Limb (tissue), 2 donors: ENCODE measurements around the gene AWAT1.
"Not testable (repeated sequence)": the region's sequence is repeated elsewhere in the genome, so short reads cannot be mapped to it uniquely, and the experiment has no call there.

Source experiments
- DNase-seq, 2 donors: peaks; one replicate each; pipeline ENCODE4 v3.0.0-alpha.2; 2016; ENCODE audit errors: extremely low spot score in 2 of 2

Gene AWAT1

DNA sequence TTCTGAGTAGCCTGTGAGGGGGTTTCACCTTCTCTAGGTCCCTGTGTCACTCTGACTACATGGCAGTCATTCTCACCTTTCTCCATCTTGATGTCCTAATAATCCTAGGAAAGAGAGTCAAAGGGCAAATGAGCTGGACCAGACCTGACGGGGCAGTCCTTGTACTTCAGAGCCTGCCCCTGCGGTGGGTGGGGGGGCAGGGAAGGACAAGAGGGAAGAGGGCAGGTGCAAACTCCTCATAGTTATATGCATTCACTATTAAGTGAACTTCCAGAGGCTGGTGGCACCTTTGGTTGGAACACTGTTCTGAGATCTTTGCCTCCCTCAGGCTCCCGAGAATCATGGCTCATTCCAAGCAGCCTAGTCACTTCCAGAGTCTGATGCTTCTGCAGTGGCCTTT is at the start of gene AWAT1:
TSS of gene AWAT1 (plus strand) at position 301 of the 400 bp plus-strand sequence. CDS start at position 342, 41 bp downstream.
- no peak for DNase-seq

DNA sequence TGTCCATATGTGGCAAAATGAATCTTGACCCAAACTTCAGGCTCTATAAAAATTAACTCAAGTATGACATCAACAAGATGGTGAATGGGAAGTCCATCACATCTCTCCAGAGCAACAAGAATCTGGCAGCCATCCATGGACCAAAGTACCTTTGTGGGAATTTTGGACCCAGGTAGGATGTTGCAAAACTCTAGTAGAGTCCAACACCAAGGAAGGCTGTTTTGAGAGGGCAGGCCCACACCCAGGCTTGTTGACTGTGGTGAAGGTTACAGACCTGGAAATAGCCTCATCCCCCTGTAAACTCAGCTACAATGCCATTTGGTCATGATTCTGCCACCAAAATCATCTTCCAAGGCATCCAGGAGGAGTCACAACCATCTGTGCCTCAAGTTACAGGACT is 44.2 kb upstream of the AWAT1 start:
- DNase-seq, result no peak

DNA sequence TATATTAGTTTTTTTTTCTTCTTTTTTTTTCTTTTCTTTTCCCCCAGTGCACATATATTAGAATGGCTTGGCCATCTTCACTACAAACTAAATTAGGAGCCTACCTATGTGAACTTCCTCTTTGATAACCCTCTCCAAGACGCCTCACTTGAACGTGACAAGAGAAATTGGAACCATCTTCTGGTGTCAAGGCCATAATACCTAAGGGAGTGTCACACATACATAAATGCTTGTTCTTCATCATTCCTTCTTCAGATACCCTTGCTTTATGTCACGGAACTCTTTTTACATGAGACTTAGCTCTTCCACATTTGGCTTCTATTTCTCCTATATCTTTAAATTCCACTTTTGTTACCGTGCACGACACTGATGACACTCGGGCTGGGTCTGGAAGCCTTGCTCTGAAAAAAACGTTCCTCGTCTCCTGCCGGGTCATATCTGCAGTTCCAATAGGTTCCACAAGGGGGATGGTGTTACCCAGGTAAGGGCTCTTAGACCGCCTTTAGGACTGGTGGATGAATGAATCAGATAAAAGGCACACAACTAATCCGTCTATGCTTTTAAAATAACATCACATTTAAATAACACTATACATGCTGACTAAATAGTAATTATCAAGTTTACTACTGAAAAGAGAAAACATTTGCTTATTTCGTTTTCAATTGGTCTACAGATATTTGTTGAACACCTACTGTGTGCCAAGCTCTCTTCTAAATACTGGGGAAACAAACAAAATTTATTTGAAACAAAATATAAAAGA is 37.3 kb upstream of the AWAT1 start:
- DNase-seq, result peak in 1 of 2 donors; percentile 1

DNA sequence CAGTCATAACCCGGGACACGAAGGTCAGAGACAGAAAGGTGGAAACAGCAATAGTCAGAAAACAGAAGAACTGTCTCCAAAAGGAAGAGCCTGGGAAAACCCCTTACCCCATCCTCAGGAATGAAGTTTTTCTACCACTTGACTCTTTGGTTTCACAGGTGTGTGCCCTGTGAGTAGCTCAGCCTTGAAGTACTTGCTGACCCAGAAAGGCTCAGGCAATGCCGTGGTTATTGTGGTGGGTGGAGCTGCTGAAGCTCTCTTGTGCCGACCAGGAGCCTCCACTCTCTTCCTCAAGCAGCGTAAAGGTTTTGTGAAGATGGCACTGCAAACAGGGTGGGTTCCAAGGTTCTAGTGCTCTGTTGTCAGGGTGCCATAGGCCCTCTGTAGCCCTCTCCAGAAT is 32.7 kb upstream of the AWAT1 start:
- no peak for DNase-seq

DNA sequence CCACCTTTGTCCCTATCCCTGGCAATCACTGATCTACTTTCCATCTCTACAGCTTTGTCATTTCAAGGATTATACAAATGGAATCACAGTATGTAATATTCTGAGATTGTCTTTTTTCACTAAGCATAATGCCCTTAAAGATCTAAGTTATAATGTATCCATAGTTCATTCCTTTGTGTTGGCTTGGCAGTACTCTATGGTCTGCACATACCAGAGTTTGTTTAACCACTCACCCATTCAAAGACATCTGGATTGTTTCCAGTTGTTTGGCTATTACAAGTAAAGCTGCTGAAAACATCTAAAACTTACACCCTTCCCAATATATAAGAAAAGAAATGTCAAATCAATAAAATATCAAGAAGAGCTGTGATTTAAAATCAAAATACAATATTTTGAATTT is 26.0 kb upstream of the AWAT1 start:
- no peak for DNase-seq

DNA sequence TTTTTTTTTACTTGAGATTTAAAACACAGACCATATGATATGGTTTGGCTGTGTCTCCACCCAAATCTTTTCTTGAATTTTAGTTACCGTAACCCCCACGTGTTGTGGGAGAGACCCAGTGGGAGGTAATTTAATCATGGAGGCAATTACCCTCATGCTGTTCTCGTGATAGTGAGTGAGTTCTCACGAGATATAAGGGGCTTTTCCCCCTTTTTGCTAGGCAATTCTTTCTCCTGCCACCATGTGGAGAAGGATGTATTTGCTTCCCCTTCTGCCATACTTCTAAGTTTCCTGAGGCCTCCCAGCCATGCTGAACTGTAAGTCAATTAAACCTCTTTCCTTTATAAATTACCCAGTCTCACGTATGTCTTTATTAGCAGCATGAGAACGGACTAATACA is 24.9 kb upstream of the AWAT1 start:
- DNase-seq, result not testable (repeated sequence)

DNA sequence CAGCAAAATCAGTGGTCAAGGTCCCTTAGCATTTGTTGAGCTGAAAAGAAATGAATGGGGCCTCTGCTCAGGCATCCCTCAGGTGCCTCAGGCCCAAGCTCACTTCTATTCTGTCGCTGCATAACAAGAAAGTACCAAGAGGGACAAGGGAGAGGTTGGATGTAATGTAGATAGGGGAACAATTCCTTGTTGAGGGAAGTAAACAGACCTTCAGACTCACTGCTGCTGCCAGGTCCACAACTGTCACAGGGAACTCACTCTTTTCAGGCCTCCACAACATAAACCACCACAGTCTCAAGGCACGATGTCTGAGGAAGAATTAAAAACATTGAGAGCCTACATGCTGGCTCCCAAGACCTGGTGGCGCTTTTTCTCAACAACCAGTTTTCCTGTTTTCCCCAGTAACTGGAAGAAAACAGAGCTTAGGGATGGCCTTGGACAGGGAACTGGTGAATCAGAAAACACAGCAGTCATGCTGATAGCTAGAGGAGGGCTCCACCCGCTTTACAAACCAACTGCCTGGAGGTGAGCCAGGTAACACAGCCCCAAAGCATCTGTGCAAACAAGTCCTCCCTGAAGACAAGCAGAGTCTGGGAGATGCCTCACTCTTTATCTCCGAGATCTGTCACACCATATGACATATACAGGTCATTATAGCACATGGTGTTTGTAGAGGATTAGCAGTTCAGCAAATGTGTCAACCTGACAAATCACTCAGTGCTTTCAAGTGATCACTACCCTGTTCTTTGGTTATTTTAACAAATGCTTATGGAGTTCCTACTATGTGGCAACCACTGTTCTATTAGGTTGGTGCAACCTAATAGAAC is 14.3 kb upstream of the AWAT1 start:
- DNase-seq, result no peak

DNA sequence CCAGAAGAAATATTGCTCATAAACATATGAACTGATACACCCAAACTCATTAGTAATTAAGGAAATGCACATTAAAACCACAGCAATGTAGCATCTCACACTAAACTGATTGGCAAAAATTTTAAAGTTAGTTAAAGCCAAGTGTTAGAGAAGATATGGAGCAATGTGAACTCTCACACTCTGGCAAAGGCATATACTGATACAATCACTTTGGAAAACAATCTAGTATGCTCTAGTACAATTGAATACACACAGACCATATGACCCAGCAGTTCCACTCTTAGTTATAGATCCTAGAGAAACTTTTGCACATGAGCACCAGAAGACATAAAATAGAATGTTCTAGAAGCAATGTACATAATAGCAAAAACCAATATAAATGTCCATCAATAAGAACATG is 8.4 kb upstream of the AWAT1 start:
- no peak for DNase-seq

DNA sequence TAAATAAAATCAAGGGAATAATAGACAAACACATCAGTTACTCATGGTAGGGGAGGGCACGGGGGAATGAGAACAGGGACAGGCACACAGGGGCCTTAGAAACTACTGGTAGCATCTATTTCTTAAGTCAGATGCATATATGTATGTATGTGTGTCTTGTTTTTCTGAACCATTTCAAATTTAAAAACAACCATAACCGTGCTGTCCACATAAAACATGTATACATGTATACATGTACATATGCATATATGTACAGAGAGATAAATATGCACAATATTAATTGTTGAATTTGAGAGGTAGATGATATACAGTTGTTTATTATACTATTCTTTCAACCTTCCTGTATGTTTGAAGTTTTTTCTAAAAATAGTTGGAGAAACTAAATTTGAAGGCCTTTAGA is 7.8 kb upstream of the AWAT1 start:
- no peak for DNase-seq

DNA sequence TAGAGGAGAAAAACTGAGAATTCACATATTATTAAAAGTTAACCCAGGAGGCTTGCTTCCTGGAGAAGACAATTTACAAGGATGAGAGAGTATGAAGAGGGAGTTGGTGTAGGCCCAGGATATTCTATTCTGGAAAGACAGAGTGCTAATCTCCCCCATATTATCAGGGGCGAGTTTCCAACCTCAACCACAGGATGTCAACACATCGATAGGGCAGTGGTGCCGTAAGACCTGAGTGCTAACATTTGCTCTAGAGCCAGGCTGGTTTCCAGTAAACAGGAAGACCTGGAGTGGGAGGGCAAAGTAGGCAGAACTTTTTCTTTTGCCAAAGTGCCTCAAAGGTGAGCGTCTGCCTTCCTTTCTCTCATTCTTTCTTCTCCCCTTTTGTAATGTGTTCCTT is 2.8 kb upstream of the AWAT1 start:
- no peak for DNase-seq

DNA sequence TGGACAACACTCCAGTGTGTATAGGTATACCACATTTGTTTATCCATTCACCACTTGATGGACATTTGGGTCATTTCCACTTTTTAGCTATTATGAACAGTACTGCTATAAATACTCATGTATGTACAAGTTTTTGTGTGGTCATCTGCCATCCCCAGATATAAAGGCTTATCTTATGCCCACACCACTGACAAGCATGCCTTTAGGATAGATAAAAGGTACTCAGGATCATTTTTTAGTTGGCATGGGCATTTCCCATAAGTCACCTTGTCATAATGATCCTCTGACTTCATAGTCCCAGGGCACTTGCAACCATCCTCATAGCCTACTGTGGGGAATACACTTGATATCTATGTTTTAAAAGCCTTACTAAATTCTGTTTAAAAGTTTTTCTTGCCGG is 6.3 kb downstream of the AWAT1 start:
- DNase-seq, result no peak

DNA sequence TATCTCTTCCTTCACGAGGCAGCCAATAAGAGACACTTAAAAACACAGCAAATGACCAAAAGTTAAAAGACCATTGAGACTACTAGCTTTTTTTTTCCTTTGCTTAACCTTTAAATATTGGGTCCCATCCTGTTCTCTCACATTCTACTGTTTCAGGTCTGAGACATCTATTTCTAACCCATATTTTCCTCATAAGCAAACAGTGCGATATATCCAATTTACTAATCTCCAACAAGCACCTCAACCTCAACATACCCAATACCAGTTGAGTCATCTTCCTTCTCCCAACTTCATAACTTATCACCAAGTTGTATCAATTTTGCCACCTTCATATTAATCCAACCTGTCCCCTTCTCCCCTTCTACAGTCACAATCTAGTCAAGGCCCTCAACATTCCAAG is 7.0 kb downstream of the AWAT1 start:
- DNase-seq, result no peak

DNA sequence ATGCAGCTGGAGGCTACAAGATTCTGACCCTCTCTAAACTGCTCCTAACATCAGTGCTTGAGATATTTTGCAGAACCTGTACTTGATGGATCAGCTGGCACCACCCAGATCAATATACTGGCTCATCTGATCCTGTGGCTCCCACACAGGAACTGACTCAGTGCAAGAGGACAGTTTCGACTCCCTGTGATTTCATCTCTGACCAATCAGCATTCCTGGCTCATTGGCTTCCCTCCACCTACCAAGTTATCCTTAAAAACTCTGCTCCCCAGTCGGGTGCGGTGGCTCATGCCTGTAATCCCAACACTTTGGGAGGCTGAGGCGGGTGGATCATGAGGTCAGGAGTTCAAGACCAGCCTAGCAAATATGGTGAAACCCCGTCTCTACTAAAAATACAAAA is 9.1 kb downstream of the AWAT1 start:
- DNase-seq, result not testable (repeated sequence)

DNA sequence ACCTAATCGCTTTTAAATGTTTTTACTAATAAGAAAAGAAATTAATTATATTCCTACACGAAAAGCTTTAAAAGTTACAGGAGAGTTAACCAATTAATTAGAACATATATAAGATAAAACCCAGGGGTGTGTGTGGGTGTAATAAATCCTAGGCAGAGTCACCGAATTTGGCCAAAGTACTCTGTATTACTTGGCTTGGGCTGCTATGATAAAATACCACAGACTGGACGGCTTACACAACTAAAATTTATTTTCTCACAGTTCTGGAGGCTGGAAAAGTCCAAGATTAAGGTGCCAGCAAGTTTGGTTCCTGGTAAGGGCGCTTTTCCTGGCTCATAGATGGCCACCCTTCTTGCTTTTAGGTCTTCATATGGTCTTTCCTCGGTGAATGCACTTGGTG is 10.4 kb downstream of the AWAT1 start:
- no peak for DNase-seq

DNA sequence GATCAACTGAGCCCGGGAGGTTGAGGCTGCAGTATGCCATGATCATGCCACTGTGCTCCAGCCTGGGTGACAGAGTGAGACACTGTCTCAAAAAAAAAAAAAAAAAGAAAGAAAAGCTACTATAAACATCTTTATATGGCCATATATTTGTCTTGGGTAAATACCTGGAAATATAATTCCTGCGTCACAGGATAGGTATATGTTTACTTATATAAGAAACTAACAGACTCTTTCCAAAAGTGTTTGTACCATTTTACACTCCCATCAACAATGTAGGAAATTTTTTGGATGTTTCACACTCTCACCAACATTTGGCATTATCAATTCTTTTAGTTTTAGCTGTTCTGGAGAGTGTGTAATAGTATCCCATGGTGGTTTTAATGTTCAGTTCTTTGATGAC is 12.8 kb downstream of the AWAT1 start:
- DNase-seq, result no peak

DNA sequence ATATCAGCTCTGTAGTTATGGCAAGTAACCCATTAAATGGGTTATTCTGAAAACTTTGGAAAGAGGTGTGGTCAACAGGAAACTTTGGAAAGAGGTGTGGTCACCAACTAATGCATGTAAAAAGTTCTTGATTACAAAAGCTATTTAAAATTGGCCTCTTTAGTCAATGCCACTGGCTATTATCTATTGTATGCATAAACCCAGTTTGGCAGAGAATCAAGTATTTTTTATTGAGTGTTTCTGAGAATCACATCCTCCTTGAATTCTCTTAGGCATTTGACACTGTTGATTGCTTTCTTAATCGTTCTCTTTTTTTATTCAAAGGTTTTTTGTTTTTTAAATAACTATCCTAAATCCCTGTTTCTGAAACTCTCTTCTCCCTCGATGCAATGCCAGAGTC is 18.0 kb downstream of the AWAT1 start:
- no peak for DNase-seq

DNA sequence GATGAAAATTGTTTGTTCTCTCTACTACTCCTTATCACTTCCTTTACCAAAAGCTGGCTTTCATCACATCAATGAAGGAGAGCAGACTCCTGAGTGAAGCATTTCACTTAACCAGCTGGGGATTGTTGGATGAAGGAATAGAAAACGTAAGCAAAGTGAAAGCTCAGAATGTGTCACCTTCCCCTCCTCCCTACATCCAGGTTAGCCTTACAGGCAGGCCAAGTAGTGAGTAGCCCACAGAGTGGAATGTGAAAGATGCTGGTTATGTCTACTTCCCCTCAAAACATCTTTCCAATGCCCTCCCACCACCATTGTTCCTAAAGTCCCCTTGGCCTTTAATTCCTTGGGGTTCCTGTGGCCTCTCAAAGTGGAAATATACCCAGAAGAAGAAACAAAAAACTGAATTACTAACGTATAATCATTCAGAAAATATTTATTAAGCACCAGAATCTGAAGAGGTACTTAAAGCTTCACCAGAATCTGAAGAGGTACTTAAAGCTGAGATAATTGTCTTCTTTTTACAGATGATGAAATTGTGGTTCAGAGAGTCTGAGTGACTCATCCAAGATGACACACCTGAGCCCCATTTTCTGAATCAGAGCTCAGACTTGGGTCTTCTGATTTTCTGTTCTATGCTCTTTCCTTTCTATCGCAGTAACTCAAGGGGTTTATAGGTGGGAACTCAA is 19.1 kb downstream of the AWAT1 start:
- DNase-seq, result no peak

DNA sequence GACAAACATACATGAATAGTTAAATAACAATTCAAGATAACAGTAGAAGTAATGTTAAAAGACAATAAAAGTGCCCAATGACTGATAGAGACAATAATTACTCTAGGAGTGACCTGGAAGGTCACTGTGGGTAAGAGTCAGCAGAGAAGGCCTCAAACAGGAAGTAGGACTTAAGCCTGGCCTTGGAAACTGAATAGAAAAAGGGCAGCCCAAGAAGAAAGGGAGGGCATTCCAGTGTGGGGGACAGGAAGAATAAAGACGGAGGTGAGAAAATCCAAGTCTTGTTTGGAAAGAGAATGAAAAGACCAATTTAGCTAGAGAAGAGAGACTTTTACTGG is 19.6 kb downstream of the AWAT1 start:
- no peak for DNase-seq

DNA sequence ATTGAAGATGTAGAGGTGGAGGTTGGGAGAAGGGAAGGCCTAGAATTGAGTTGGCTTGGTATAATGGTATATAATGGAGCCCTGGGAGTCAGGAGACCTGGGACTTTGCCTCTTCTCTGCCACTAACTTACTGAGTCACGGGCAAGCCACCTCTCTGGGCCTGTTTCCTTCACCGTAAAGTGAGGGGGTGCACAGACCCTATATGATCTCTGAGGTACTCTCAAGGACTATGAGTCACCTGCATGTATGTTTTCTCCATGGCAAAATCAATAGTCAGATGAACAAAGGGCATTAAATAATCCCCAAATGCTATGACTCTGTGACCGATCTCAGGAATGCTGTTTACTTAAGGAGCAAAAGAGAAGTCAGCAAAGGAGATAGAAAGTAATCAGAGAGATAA is 20.5 kb downstream of the AWAT1 start:
- no peak for DNase-seq

DNA sequence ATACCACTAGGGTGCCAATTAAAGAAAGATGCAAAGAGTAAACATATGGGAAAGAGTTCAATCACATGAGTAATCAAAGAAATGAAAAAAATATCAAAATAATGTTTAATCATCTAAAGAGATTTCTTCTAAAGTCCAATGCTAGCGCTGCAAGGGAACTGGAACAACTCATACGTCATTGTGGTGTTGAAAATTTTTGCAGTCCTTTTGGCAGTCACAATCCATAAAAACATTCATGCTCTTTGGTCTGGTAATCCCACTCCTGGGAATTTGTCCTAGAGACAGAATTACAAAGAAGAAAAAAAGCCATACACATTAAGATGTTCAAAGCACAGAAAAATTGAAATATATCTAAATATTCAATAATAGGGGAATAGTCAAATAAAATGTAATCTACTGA is 21.0 kb downstream of the AWAT1 start:
- no peak for DNase-seq

DNA sequence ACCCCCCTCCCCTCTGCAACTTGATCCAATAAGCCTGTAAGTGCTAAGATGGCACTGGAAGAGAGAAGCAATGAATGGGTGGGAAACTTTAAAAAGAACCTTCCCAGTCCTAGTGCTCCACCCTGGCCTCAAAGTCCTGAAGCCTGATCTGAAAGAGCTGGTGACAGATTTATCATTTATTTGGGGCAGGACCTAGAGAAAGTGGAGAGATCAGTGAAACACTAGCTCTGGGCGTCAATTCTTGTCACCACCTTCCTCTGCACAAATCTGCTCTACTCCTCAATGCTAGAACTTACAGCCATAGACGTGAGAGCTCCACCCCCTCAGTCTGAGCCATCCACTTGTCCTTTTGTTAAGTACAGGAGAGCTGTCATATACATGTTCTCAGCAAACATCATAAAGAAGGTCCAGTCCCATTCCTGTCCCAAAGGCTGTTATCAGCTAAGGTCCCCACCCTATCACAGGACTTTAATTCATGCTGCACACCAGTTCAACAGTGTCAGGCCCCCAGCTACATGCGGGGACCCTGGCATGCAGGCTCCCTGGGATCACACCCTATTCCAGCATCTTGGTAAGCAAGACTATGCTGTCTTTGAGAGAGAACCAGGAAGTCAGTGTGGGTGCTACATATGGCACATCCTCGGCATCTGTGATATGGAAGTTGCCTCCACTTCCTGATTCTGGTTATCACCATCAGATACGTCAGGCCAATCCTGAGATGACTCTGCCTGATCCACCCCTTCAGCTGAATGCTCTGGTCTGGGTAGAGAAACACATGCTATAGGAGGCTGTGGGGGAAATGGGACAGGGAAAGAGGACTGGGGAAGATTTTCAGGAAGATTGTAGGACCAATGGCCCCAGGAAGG is 23.2 kb downstream of the AWAT1 start:
- no peak for DNase-seq

DNA sequence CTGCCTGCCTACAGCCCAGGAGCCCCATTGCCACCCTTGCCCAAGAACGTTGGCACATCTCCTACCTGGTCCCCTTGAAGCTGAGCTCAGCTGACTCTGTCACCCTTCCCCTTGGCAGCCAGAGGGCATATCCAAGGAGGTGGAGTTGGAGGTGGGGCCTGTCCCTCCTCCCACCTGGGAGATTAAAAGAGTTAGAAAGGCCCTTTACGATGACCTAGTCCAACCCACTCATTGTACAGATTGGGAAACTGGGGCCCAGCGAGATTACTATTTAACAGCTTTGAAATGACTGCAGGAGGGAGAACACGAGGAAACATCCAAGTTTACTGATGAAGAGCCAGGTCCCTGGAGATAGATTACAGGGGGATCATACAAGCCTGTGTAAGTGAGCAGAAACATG is 25.6 kb downstream of the AWAT1 start, which contains the start of gene P2RY4:
TSS of gene P2RY4 (minus strand) at position 101 of the 400 bp plus-strand sequence. CDS start 580 bp downstream, outside the sequence.
- DNase-seq, result no peak
